ENCODE measurements around the gene ATRIP.
A peak's percentile ranks its signal among the peaks of the same experiment; 100 is the strongest.

Gene ATRIP

GRCh38 chr3:48425281-48425812, 21.2 kb upstream of the ATRIP start:
- no peak for DNase-seq

GRCh38 chr3:48426401-48426909, 20.1 kb upstream of the ATRIP start:
- no peak for DNase-seq

GRCh38 chr3:48426944-48427629, 19.4 kb upstream of the ATRIP start:
- no peak for DNase-seq

GRCh38 chr3:48427630-48427962, 18.9 kb upstream of the ATRIP start:
- no peak for DNase-seq

GRCh38 chr3:48428088-48428571, 18.4 kb upstream of the ATRIP start:
- DNase-seq = no peak

- DNase-seq = no peak
Measured at GRCh38 chr3:48428572-48429316, 17.8 kb upstream of the ATRIP start.

GRCh38 chr3:48429317-48429959, 17.1 kb upstream of the ATRIP start:
- peak in 1 of 2 experiments; percentile 40 for DNase-seq

GRCh38 chr3:48429960-48430707, 16.4 kb upstream of the ATRIP start, which contains the start of gene PLXNB1:
PLXNB1 (minus strand) TSS chr3:48430086; CDS start chr3:48424611, 5,475 bp downstream.
- peak in 1 of 2 experiments; percentile 15 for DNase-seq

- DNase-seq = no peak
Measured at GRCh38 chr3:48430708-48431101, 15.8 kb upstream of the ATRIP start.

- no peak for DNase-seq
Measured at GRCh38 chr3:48431224-48432029, 15.1 kb upstream of the ATRIP start.

GRCh38 chr3:48432411-48433371, 13.8 kb upstream of the ATRIP start:
- no peak for DNase-seq

GRCh38 chr3:48433472-48434118, 12.9 kb upstream of the ATRIP start:
- DNase-seq = no peak

- DNase-seq = no peak
Measured at GRCh38 chr3:48434591-48435222, 11.8 kb upstream of the ATRIP start.

- DNase-seq = no peak
Measured at GRCh38 chr3:48435223-48435595, 11.3 kb upstream of the ATRIP start.

- peak in 1 of 2 experiments; percentile 58 for DNase-seq
Measured at GRCh38 chr3:48435774-48436476, 10.6 kb upstream of the ATRIP start.

GRCh38 chr3:48436477-48436787, 10.1 kb upstream of the ATRIP start:
- no peak for DNase-seq

- DNase-seq = no peak
Measured at GRCh38 chr3:48436855-48437254, 9.7 kb upstream of the ATRIP start.

GRCh38 chr3:48437812-48438211, 8.7 kb upstream of the ATRIP start:
- DNase-seq = no peak

All from NCI-H446 (cell line).